Stimulated activated naive B cell treated with anti-CD40 and anti-IgM and Interleukin-4, amounts not matched to agents 10 μg/mL and 1 μg/mL and 100 μg/mL, for 72 hours (primary cell): Measurements from ENCODE around the gene DUSP2.

ENCODE experiments used
- ATAC-seq, 2 donors: fragments of 150-1000 bp; cut with Tn5 transposase; replicated peaks; 2 replicates each; pipeline ENCODE4 v1.10.0; 2021; ENCODE audit warnings: moderate library complexity in 1 of 2
- DNase-seq: peaks from one replicate; pipeline ENCODE4 v3.0.0; 2021
- H3K27ac Mint-ChIP-seq: one replicate; pipeline ENCODE4 v1.8.0; 2022; ENCODE audit warnings: mild to moderate bottlenecking, mixed read lengths
- H3K27me3 Mint-ChIP-seq, 2 donors: one replicate each; pipeline ENCODE4 v1.8.0; 2022; ENCODE audit warnings: mixed read lengths in 2 of 2
- H3K36me3 Mint-ChIP-seq, 2 donors: one replicate each; pipeline ENCODE4 v1.8.0; 2022; ENCODE audit warnings: mixed read lengths in 2 of 2, mild to moderate bottlenecking in 1 of 2
- H3K4me1 Mint-ChIP-seq, 2 donors: one replicate each; pipeline ENCODE4 v1.8.0; 2022; ENCODE audit warnings: mixed read lengths in 2 of 2, mild to moderate bottlenecking in 1 of 2
- H3K4me3 Mint-ChIP-seq, 2 donors: one replicate each; pipeline ENCODE4 v1.8.0; 2022; ENCODE audit warnings: mild to moderate bottlenecking in 2 of 2, mixed read lengths in 2 of 2, moderate library complexity in 1 of 2
- H3K9me3 Mint-ChIP-seq, 2 donors: one replicate each; pipeline ENCODE4 v1.8.0; 2022; ENCODE audit warnings: mixed read lengths in 2 of 2, mild to moderate bottlenecking in 1 of 2

Gene DUSP2

GRCh38 chr2:96093528-96093927, 51.7 kb downstream of the DUSP2 start:
- no peak overlapping the region for H3K4me3 Mint-ChIP-seq
- peaks cover 17% of the 10 kb centered on the region in 2 donors for H3K27me3 Mint-ChIP-seq
- DNase-seq, result no peak
- H3K27ac Mint-ChIP-seq, result no peak overlapping the region
- no peaks in the 10 kb centered on the region for H3K4me1 Mint-ChIP-seq
- ATAC-seq, result no peak
- H3K9me3 Mint-ChIP-seq, result no peaks in the 10 kb centered on the region
- H3K36me3 Mint-ChIP-seq, result no peaks in the 10 kb centered on the region
